ENCODE measurements around the gene ARL4D. TPM values are rescaled to one million over a fixed set of nuclear protein-coding genes. Genes with fewer than 3 reads are reported as not detected.

The ARL4D gene
- total RNA-seq, 1 donor from 2014 or later: 18.0 TPM

Other genes with a start within 250 kb of the ARL4D start
- 57.1 TPM for gene NBR1, start 227.8 kb upstream of the ARL4D start, total RNA-seq
- gene TMEM106A, start 187.1 kb upstream of the ARL4D start, total RNA-seq: 25.4 TPM
- not detected for gene CCDC200, start 170.4 kb upstream of the ARL4D start, total RNA-seq
- 7,388 TPM for gene RNU2-1, start 165.0 kb upstream of the ARL4D start, total RNA-seq
- gene DHX8, start 85.0 kb downstream of the ARL4D start, total RNA-seq: 37.0 TPM
- gene ETV4, start 147.3 kb downstream of the ARL4D start, total RNA-seq: 0.48 TPM